GM18526 (cell line): ENCODE results near the gene CTPS1.

ENCODE experiments used
- POLR2A ChIP-seq: IDR thresholded peaks from 3 replicates; pipeline ENCODE4 v1.6.1; 2011; ENCODE audit not compliant: insufficient read length; ENCODE audit errors: extremely low read depth

Gene CTPS1

GRCh38 chr1:41005876-41006275, 26.4 kb downstream of the CTPS1 start:
- no peak for TF ChIP-seq POLR2A

GRCh38 chr1:41006942-41007865, 27.7 kb downstream of the CTPS1 start:
- no peak for TF ChIP-seq POLR2A

GRCh38 chr1:41009466-41009865, 30.0 kb downstream of the CTPS1 start:
- TF ChIP-seq POLR2A: no peak

GRCh38 chr1:41010345-41010744, 30.8 kb downstream of the CTPS1 start:
- no peak for TF ChIP-seq POLR2A

GRCh38 chr1:41013024-41013423, 33.5 kb downstream of the CTPS1 start:
- TF ChIP-seq POLR2A: no peak

- TF ChIP-seq POLR2A: no peak
These were observed 34.3 kb downstream of the CTPS1 start for GRCh38 chr1:41013796-41014195.

GRCh38 chr1:41014871-41015270, 35.4 kb downstream of the CTPS1 start:
- no peak for TF ChIP-seq POLR2A

- no peak for TF ChIP-seq POLR2A
These were observed 35.9 kb downstream of the CTPS1 start for GRCh38 chr1:41015281-41015896.

GRCh38 chr1:41015897-41016470, 36.5 kb downstream of the CTPS1 start:
- TF ChIP-seq POLR2A: no peak

GRCh38 chr1:41017141-41018017, 37.9 kb downstream of the CTPS1 start:
- no peak for TF ChIP-seq POLR2A

GRCh38 chr1:41018018-41018410, 38.5 kb downstream of the CTPS1 start:
- TF ChIP-seq POLR2A: no peak

GRCh38 chr1:41019353-41019745, 39.9 kb downstream of the CTPS1 start:
- TF ChIP-seq POLR2A: no peak

- TF ChIP-seq POLR2A: no peak
These were observed 40.6 kb downstream of the CTPS1 start for GRCh38 chr1:41020109-41020576.

GRCh38 chr1:41020654-41021053, 41.2 kb downstream of the CTPS1 start:
- no peak for TF ChIP-seq POLR2A
